HEK293 (cell line): ENCODE measurements around the gene SRRM2.
A peak's percentile ranks its signal among the peaks of the same experiment; 100 is the strongest.

ENCODE experiments used
- AEBP2 ChIP-seq: fragments of 450-650 bp; formaldehyde crosslinking; IDR thresholded peaks from 2 replicates; pipeline ENCODE4 v1.5.1; 2016; ENCODE audit warnings: missing biosample characterization, missing genetic modification characterization, borderline replicate concordance
- FEZF1 ChIP-seq: fragments of 450-650 bp; formaldehyde crosslinking; IDR thresholded peaks from 2 replicates; pipeline ENCODE4 v1.5.1; 2016; ENCODE audit warnings: missing biosample characterization, missing genetic modification characterization
- GLIS2 ChIP-seq: fragments of 450-650 bp; formaldehyde crosslinking; IDR thresholded peaks from 2 replicates; pipeline ENCODE4 v1.5.1; 2016; ENCODE audit warnings: missing biosample characterization, missing genetic modification characterization
- HOXD13 ChIP-seq: sonication (generic); formaldehyde crosslinking; IDR thresholded peaks from 2 replicates; pipeline ENCODE4 v1.8.0; 2022; ENCODE audit warnings: missing genetic modification reagents, borderline replicate concordance
- KLF10 ChIP-seq: fragments of 450-650 bp; IDR thresholded peaks from 2 replicates; pipeline ENCODE4 v1.5.1; 2018; ENCODE audit warnings: missing biosample characterization, mild to moderate bottlenecking, missing genetic modification characterization
- KLF16 ChIP-seq: fragments of 450-650 bp; formaldehyde crosslinking; IDR thresholded peaks from 2 replicates; pipeline ENCODE4 v1.5.1; 2017; ENCODE audit warnings: missing biosample characterization, missing genetic modification characterization
- KLF17 ChIP-seq: fragments of 450-650 bp; formaldehyde crosslinking; IDR thresholded peaks from 2 replicates; pipeline ENCODE4 v1.5.1; 2016; ENCODE audit warnings: missing biosample characterization, missing genetic modification characterization
- KLF8 ChIP-seq: fragments of 450-650 bp; formaldehyde crosslinking; IDR thresholded peaks from 2 replicates; pipeline ENCODE4 v1.5.1; 2016; ENCODE audit warnings: missing biosample characterization, missing genetic modification characterization
- MZF1 ChIP-seq: fragments of 450-650 bp; formaldehyde crosslinking; IDR thresholded peaks from 2 replicates; pipeline ENCODE4 v1.5.1; 2017; ENCODE audit warnings: missing biosample characterization, missing genetic modification characterization, borderline replicate concordance
- SETDB1 ChIP-seq: IDR thresholded peaks from one replicate; pipeline ENCODE4 v1.6.1; 2017; ENCODE audit warnings: mild to moderate bottlenecking, low read length, moderate library complexity, mixed read lengths; ENCODE audit not compliant: insufficient read length
- SP3 ChIP-seq: fragments of 450-650 bp; formaldehyde crosslinking; IDR thresholded peaks from 2 replicates; pipeline ENCODE4 v1.5.1; 2016; ENCODE audit warnings: missing biosample characterization, missing genetic modification characterization
- WT1 ChIP-seq: fragments of 450-650 bp; formaldehyde crosslinking; IDR thresholded peaks from 2 replicates; pipeline ENCODE4 v1.5.1; 2016; ENCODE audit warnings: missing biosample characterization, missing genetic modification characterization
- ZBTB20 ChIP-seq: fragments of 450-650 bp; formaldehyde crosslinking; IDR thresholded peaks from 2 replicates; pipeline ENCODE4 v1.5.1; 2016; ENCODE audit warnings: missing biosample characterization, missing genetic modification characterization
- ZBTB21 ChIP-seq: fragments of 450-650 bp; formaldehyde crosslinking; IDR thresholded peaks from 2 replicates; pipeline ENCODE4 v1.5.1; 2017; ENCODE audit warnings: missing biosample characterization, missing genetic modification characterization
- ZFP37 ChIP-seq: fragments of 450-650 bp; formaldehyde crosslinking; IDR thresholded peaks from 2 replicates; pipeline ENCODE4 v1.5.1; 2016; ENCODE audit warnings: missing biosample characterization, missing genetic modification characterization
- ZNF112 ChIP-seq: fragments of 450-650 bp; formaldehyde crosslinking; IDR thresholded peaks from 2 replicates; pipeline ENCODE4 v1.5.0; 2017; ENCODE audit warnings: missing biosample characterization, missing genetic modification characterization
- ZNF121 ChIP-seq: fragments of 450-650 bp; formaldehyde crosslinking; IDR thresholded peaks from 2 replicates; pipeline ENCODE4 v1.5.1; 2016; ENCODE audit warnings: missing biosample characterization, missing genetic modification characterization
- ZNF146 ChIP-seq: fragments of 450-650 bp; formaldehyde crosslinking; IDR thresholded peaks from 2 replicates; pipeline ENCODE4 v1.5.1; 2016; ENCODE audit warnings: missing biosample characterization, missing genetic modification characterization
- ZNF221 ChIP-seq: fragments of 450-650 bp; formaldehyde crosslinking; IDR thresholded peaks from 2 replicates; pipeline ENCODE4 v1.5.1; 2017; ENCODE audit warnings: missing biosample characterization, missing genetic modification characterization, borderline replicate concordance
- ZNF26 ChIP-seq: fragments of 450-650 bp; formaldehyde crosslinking; IDR thresholded peaks from 2 replicates; pipeline ENCODE4 v1.5.1; 2016; ENCODE audit warnings: missing biosample characterization, missing genetic modification characterization
- ZNF280C ChIP-seq: fragments of 450-650 bp; formaldehyde crosslinking; IDR thresholded peaks from 2 replicates; pipeline ENCODE4 v1.5.1; 2016; ENCODE audit warnings: missing biosample characterization, missing genetic modification characterization
- ZNF341 ChIP-seq: fragments of 450-650 bp; formaldehyde crosslinking; IDR thresholded peaks from 2 replicates; pipeline ENCODE4; 2016; ENCODE audit warnings: low read depth, missing biosample characterization, missing genetic modification characterization
- ZNF398 ChIP-seq: fragments of 450-650 bp; formaldehyde crosslinking; IDR thresholded peaks from 2 replicates; pipeline ENCODE4 v1.5.1; 2017; ENCODE audit warnings: missing biosample characterization, missing genetic modification characterization
- ZNF580 ChIP-seq: fragments of 450-650 bp; formaldehyde crosslinking; IDR thresholded peaks from 2 replicates; pipeline ENCODE4 v1.5.1; 2016; ENCODE audit warnings: missing biosample characterization, missing genetic modification characterization
- ZNF585B ChIP-seq: fragments of 450-650 bp; formaldehyde crosslinking; IDR thresholded peaks from 2 replicates; pipeline ENCODE4 v1.5.1; 2016; ENCODE audit warnings: missing biosample characterization, missing genetic modification characterization
- ZNF677 ChIP-seq: fragments of 450-650 bp; IDR thresholded peaks from 2 replicates; pipeline ENCODE4 v1.5.0; 2018; ENCODE audit warnings: missing biosample characterization, mild to moderate bottlenecking, missing genetic modification characterization, moderate library complexity
- ZNF692 ChIP-seq: fragments of 450-650 bp; formaldehyde crosslinking; IDR thresholded peaks from 2 replicates; pipeline ENCODE4 v1.5.1; 2016; ENCODE audit warnings: missing biosample characterization, missing genetic modification characterization
- ZNF76 ChIP-seq: fragments of 450-650 bp; formaldehyde crosslinking; IDR thresholded peaks from 2 replicates; pipeline ENCODE4; 2016; ENCODE audit warnings: low read depth, missing biosample characterization, missing genetic modification characterization, borderline replicate concordance
- ZNF843 ChIP-seq: fragments of 450-650 bp; formaldehyde crosslinking; IDR thresholded peaks from 2 replicates; pipeline ENCODE4 v1.5.1; 2016; ENCODE audit warnings: missing biosample characterization, missing genetic modification characterization
- ZXDB ChIP-seq: fragments of 450-650 bp; formaldehyde crosslinking; IDR thresholded peaks from 2 replicates; pipeline ENCODE4 v1.5.1; 2016; ENCODE audit warnings: missing biosample characterization, missing genetic modification characterization

SRRM2 gene

GRCh38 chr16:2752035-2752849, at the start of gene SRRM2 (continued):
- TF ChIP-seq ZXDB (peak; percentile 96), ZNF341 (tag by site-specific recombination) (peak; percentile 79), ZNF76 (tag by site-specific recombination) (peak; percentile 98), KLF16 (tag by site-specific recombination) (peak; percentile 75), ZNF221 (tag by site-specific recombination) (0 out of 2 replicates have a peak, but pooled peaks have one; percentile 44), ZNF26 (tag by site-specific recombination) (no peak), ZNF112 (tag by site-specific recombination) (no peak), GLIS2 (tag by site-specific recombination) (0 out of 2 replicates have a peak, but pooled peaks have one; percentile 13), KLF17 (peak; percentile 87), KLF8 (tag by site-specific recombination) (peak; percentile 75), ZNF843 (tag by site-specific recombination) (peak; percentile 49; the same call in 1 of the 2 replicates), FEZF1 (peak; percentile 58), ZNF146 (tag by site-specific recombination) (peak; percentile 40; the same call in 1 of the 2 replicates), HOXD13 (peak; percentile 77; the same call in 1 of the 2 replicates), AEBP2 (tag by site-specific recombination) (no peak), ZBTB21 (tag by site-specific recombination) (peak; percentile 57), SP3 (peak; percentile 87), ZNF580 (tag by site-specific recombination) (peak; percentile 73), SETDB1 (no peak), MZF1 (tag by site-specific recombination) (no peak), ZNF121 (tag by site-specific recombination) (0 out of 2 replicates have a peak, but pooled peaks have one; percentile 38), KLF10 (no peak), WT1 (tag by site-specific recombination) (peak; percentile 23; the same call in 1 of the 2 replicates), ZFP37 (tag by site-specific recombination) (peak; percentile 89), ZNF398 (tag by site-specific recombination) (peak; percentile 52), ZNF280C (tag by site-specific recombination) (no peak), ZNF692 (peak; percentile 91), ZNF677 (tag by site-specific recombination) (peak; percentile 65; the same call in 1 of the 2 replicates), ZNF585B (no peak), ZBTB20 (peak; percentile 83)
